ENCODE measurements around the gene VAC14.

The VAC14 gene

GRCh38 chr16:70795296-70795912 lies 5.6 kb downstream of the VAC14 start:
- no peak for TF ChIP-seq CTCF (IDR thresholded peaks at IDR 0.05; ENCODE audit: extremely low read depth, insufficient read depth, missing control alignments)
- in situ Hi-C loops (cut with MboI; ENCODE audit: low pct_unique_long_range_greater_than_20kb, low sequenced_read_pairs, unreplicated experiment) = no loop called here
- no peak for DNase-seq (ENCODE audit: low spot score)

GRCh38 chr16:70793851-70794502 lies 7.0 kb downstream of the VAC14 start:
- DNase-seq (ENCODE audit: low spot score) = no peak
- TF ChIP-seq CTCF (IDR thresholded peaks at IDR 0.05; ENCODE audit: extremely low read depth, insufficient read depth, missing control alignments) = no peak
- in situ Hi-C loops (cut with MboI; ENCODE audit: low pct_unique_long_range_greater_than_20kb, low sequenced_read_pairs, unreplicated experiment) = no loop called here

GRCh38 chr16:70790815-70791214 lies 10.1 kb downstream of the VAC14 start:
- in situ Hi-C loops (cut with MboI; ENCODE audit: low pct_unique_long_range_greater_than_20kb, low sequenced_read_pairs, unreplicated experiment) = no loop called here
- no peak for DNase-seq (ENCODE audit: low spot score)
- TF ChIP-seq CTCF (IDR thresholded peaks at IDR 0.05; ENCODE audit: extremely low read depth, insufficient read depth, missing control alignments) = no peak

DNA sequence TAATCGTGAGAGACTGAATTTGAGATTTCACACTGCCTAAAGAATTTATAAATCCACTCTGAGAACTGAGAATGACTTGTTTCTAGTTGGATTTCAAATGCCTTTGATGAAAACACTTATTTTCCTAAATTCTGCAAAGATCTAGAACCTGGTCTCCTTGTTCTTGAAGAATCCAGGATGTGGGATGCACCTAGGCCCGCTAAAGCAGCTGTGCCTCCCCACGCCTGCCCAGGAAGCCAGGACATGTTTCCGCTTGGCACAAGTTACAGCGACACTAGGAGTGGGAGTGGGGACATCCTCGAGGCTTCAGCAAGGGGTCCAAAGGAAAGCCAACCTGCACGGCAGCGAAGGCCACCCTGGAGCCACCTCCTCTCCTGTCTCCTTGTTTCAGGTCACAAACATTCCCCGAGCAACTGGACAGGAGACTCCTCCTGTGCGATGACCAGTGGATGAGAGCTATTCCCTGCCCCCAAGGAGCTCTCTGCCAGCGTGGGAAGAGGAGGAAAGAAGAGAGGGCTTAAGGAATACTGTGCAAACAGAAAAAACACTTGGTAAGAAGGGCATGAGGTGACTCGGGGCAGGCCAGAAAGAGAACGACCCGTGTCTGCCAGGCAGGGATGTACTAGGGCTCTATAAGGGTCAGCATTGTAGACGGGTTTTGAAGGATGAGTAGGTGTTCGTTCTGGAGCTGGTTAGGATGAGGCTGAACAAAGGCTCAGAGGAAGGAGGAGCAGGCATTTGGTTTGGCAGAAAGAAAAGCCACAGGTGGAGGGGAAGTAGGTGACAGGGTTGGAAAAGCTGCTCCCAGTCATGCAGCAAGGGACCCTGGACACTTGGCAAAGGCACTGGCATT lies 11.1 kb downstream of the VAC14 start:
- DNase-seq (ENCODE audit: low spot score) = no peak
- TF ChIP-seq CTCF (IDR thresholded peaks at IDR 0.05; ENCODE audit: extremely low read depth, insufficient read depth, missing control alignments) = no peak
- in situ Hi-C loops (cut with MboI; ENCODE audit: low pct_unique_long_range_greater_than_20kb, low sequenced_read_pairs, unreplicated experiment) = no loop called here

- in situ Hi-C loops (cut with MboI; ENCODE audit: low pct_unique_long_range_greater_than_20kb, low sequenced_read_pairs, unreplicated experiment) = no loop called here
- DNase-seq (ENCODE audit: low spot score) = no peak
- TF ChIP-seq CTCF (IDR thresholded peaks at IDR 0.05; ENCODE audit: extremely low read depth, insufficient read depth, missing control alignments) = no peak
These were observed 12.0 kb downstream of the VAC14 start for GRCh38 chr16:70788668-70789594.
